GM06990 (cell line): ENCODE measurements around the gene TMEM151A.
"Not testable (repeated sequence)": the region's sequence is repeated elsewhere in the genome, so short reads cannot be mapped to it uniquely, and the experiment has no call there.

Source experiments
- DNase-seq: peaks from one replicate; pipeline ENCODE4 v3.0.0-alpha.2; 2011; ENCODE audit not compliant: insufficient read length; ENCODE audit errors: extremely low read depth
- H3K27me3 ChIP-seq: replicated peaks from 2 replicates; pipeline ENCODE4 v1.6.0; 2011; ENCODE audit warnings: low read length; ENCODE audit not compliant: control insufficient read depth, insufficient read depth
- H3K36me3 ChIP-seq: 2 replicates; pipeline ENCODE4 v1.5.1; 2011; ENCODE audit warnings: low read length; ENCODE audit not compliant: control insufficient read depth, insufficient read depth
- H3K4me3 ChIP-seq: replicated peaks from 2 replicates; pipeline ENCODE4 v1.5.1; 2011; ENCODE audit warnings: low read depth, mild to moderate bottlenecking, control low read depth, low read length
- TF ChIP-seq, protein P1 (sequence below): IDR thresholded peaks from 2 replicates; pipeline ENCODE4 v1.5.1; 2011; ENCODE audit warnings: low read length, control low read depth, mild to moderate bottlenecking, inconsistent platforms; ENCODE audit not compliant: insufficient read depth, poor library complexity, severe bottlenecking

Gene TMEM151A

DNA sequence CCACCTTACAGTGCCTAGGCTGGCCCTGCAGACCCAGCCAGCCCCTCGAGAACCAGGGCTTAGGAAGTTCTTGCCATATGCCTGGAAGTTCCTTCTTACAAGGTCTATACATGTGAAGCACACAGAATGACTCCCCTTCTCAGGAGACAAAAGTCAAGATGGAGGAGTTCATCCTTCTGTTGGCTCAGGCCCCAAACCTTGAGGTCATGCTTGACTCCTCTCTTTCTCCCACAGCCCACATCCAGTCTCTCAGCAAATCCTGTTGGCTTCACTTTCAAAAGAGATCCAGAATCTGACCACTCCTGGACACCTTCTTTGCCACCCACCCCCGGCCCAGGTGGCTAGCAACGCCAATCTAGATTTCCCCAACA lies 26.9 kb downstream of the TMEM151A start:
- H3K36me3 ChIP-seq: no peaks in the 10 kb centered on the region
- no peak for DNase-seq
- no peaks in the 10 kb centered on the region; the same call in 1 of the 2 replicates for H3K27me3 ChIP-seq
- TF ChIP-seq, protein P1, sequence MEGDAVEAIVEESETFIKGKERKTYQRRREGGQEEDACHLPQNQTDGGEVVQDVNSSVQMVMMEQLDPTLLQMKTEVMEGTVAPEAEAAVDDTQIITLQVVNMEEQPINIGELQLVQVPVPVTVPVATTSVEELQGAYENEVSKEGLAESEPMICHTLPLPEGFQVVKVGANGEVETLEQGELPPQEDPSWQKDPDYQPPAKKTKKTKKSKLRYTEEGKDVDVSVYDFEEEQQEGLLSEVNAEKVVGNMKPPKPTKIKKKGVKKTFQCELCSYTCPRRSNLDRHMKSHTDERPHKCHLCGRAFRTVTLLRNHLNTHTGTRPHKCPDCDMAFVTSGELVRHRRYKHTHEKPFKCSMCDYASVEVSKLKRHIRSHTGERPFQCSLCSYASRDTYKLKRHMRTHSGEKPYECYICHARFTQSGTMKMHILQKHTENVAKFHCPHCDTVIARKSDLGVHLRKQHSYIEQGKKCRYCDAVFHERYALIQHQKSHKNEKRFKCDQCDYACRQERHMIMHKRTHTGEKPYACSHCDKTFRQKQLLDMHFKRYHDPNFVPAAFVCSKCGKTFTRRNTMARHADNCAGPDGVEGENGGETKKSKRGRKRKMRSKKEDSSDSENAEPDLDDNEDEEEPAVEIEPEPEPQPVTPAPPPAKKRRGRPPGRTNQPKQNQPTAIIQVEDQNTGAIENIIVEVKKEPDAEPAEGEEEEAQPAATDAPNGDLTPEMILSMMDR: no peak
- no peak overlapping the region for H3K4me3 ChIP-seq

DNA sequence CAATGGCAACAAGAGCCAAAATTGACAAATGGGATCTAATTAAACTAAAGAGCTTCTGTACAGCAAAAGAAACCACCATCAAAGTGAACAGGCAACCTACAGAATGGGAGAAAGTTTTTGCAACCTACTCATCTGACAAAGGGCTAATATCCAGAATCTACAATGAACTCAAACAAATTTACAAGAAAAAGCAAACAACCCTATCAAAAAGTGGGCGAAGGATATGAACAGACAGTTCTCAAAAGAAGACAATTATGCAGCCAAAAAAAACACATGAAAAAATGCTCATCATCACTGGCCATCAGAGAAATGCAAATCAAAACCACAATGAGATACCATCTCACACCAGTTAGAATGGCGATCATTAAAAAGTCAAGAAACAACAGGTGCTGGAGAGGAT lies 28.6 kb downstream of the TMEM151A start:
- DNase-seq, H3K4me3 ChIP-seq, H3K36me3 ChIP-seq, H3K27me3 ChIP-seq: not testable (repeated sequence)

- not testable (repeated sequence) for H3K36me3 ChIP-seq, H3K27me3 ChIP-seq, H3K4me3 ChIP-seq, DNase-seq
Measured at GRCh38 chr11:66320748-66321147, 29.1 kb downstream of the TMEM151A start.

GRCh38 chr11:66321606-66322005 lies 29.9 kb downstream of the TMEM151A start:
- TF ChIP-seq, protein P1: no peak
- H3K4me3 ChIP-seq: no peak overlapping the region
- no peaks in the 10 kb centered on the region for H3K36me3 ChIP-seq
- no peaks in the 10 kb centered on the region for H3K27me3 ChIP-seq
- no peak for DNase-seq

GRCh38 chr11:66322732-66323427 lies 31.2 kb downstream of the TMEM151A start:
- H3K4me3 ChIP-seq: no peak overlapping the region
- H3K27me3 ChIP-seq: no peaks in the 10 kb centered on the region
- TF ChIP-seq, protein P1: no peak
- H3K36me3 ChIP-seq: no peaks in the 10 kb centered on the region
- DNase-seq: no peak

GRCh38 chr11:66323684-66324083 lies 32.0 kb downstream of the TMEM151A start:
- TF ChIP-seq, protein P1: no peak
- no peak for DNase-seq
- Histone ChIP-seq H3K27me3 (no peaks in the 10 kb centered on the region), H3K4me3 (no peak overlapping the region), H3K36me3 (no peaks in the 10 kb centered on the region)

DNA sequence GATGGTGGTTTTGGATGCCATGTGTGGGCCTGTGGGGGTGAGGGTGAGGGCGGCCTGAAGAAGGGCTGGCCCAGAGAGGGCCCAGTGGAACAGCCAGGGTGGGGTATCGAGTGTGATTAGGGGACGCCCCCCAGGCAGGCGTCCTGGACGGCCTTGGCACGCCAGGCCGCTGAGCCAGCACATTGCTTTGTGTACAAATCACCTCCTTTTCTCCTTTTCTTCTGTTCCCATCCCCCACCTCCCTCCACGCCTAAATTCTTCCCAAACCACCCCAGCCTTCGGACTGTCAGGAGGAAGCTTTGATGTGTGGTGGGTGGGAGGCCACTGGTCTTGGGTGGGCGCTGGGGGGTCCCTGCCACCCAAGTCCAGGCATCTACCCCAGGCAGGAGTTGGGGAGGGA lies 33.0 kb downstream of the TMEM151A start:
- no peak for DNase-seq
- TF ChIP-seq, protein P1: no peak
- no peaks in the 10 kb centered on the region for H3K27me3 ChIP-seq

More for the DNA sequence above, 33.0 kb downstream of the TMEM151A start:
- Histone ChIP-seq H3K36me3 (no peaks in the 10 kb centered on the region), H3K4me3 (no peak overlapping the region)
